WERI-Rb-1 (cell line): ENCODE measurements around the gene TMEM163.

Experiments
- DNase-seq: peaks from one replicate; pipeline ENCODE4 v3.0.0-alpha.2; 2020
- H3K27ac ChIP-seq: fragments of 250-450 bp; sonication (Bioruptor Pico); 2 replicates; pipeline ENCODE4 v1.5.1; 2020; ENCODE audit warnings: mild to moderate bottlenecking, moderate library complexity
- H3K27me3 ChIP-seq: fragments of 250-450 bp; sonication (Bioruptor Pico); 2 replicates; pipeline ENCODE4 v1.5.1; 2021; ENCODE audit warnings: mild to moderate bottlenecking, low read depth, moderate library complexity; ENCODE audit not compliant: insufficient read depth, severe bottlenecking
- H3K36me3 ChIP-seq: fragments of 250-450 bp; sonication (Bioruptor Pico); 2 replicates; pipeline ENCODE4 v1.5.1; 2020; ENCODE audit warnings: mild to moderate bottlenecking, moderate library complexity
- H3K4me3 ChIP-seq: 2 replicates; pipeline ENCODE4 v1.5.1; 2011; ENCODE audit warnings: low read depth, mild to moderate bottlenecking, control low read depth, low read length
- H3K9me3 ChIP-seq: fragments of 250-450 bp; sonication (Bioruptor Pico); 2 replicates; pipeline ENCODE4 v1.5.1; 2021; ENCODE audit warnings: mild to moderate bottlenecking, moderate library complexity; ENCODE audit not compliant: severe bottlenecking
- TF ChIP-seq, protein P1 (sequence below): IDR thresholded peaks from 2 replicates; pipeline ENCODE4 v1.5.1; 2011; ENCODE audit warnings: low read depth, mild to moderate bottlenecking, control low read depth, inconsistent platforms, low read length

TMEM163 gene

GRCh38 chr2:134426721-134427120, 292.1 kb downstream of the TMEM163 start:
- TF ChIP-seq, protein P1, sequence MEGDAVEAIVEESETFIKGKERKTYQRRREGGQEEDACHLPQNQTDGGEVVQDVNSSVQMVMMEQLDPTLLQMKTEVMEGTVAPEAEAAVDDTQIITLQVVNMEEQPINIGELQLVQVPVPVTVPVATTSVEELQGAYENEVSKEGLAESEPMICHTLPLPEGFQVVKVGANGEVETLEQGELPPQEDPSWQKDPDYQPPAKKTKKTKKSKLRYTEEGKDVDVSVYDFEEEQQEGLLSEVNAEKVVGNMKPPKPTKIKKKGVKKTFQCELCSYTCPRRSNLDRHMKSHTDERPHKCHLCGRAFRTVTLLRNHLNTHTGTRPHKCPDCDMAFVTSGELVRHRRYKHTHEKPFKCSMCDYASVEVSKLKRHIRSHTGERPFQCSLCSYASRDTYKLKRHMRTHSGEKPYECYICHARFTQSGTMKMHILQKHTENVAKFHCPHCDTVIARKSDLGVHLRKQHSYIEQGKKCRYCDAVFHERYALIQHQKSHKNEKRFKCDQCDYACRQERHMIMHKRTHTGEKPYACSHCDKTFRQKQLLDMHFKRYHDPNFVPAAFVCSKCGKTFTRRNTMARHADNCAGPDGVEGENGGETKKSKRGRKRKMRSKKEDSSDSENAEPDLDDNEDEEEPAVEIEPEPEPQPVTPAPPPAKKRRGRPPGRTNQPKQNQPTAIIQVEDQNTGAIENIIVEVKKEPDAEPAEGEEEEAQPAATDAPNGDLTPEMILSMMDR = no peak
- Histone ChIP-seq H3K36me3 (peaks cover 67% of the 10 kb centered on the region), H3K4me3 (no peak overlapping the region), H3K27me3 (no peaks in the 10 kb centered on the region), H3K9me3 (no peaks in the 10 kb centered on the region), H3K27ac (no peak overlapping the region)
- DNase-seq = no peak

GRCh38 chr2:134425724-134426496, 292.9 kb downstream of the TMEM163 start:
- Histone ChIP-seq H3K36me3 (peaks cover 66% of the 10 kb centered on the region), H3K27ac (no peak overlapping the region), H3K9me3 (no peaks in the 10 kb centered on the region), H3K27me3 (no peaks in the 10 kb centered on the region), H3K4me3 (no peak overlapping the region)
- DNase-seq = no peak
- TF ChIP-seq, protein P1 = no peak

GRCh38 chr2:134421556-134422328, 297.1 kb downstream of the TMEM163 start:
- H3K36me3 ChIP-seq = peaks cover 39% of the 10 kb centered on the region
- H3K4me3 ChIP-seq = no peak overlapping the region
- H3K27ac ChIP-seq = no peak overlapping the region
- TF ChIP-seq, protein P1 = no peak
- DNase-seq = no peak
- no peaks in the 10 kb centered on the region for H3K9me3 ChIP-seq
- H3K27me3 ChIP-seq = no peaks in the 10 kb centered on the region

GRCh38 chr2:134420920-134421319, 297.9 kb downstream of the TMEM163 start:
- DNase-seq = no peak
- H3K4me3 ChIP-seq = no peak overlapping the region
- TF ChIP-seq, protein P1 = no peak
- H3K36me3 ChIP-seq = peaks cover 30% of the 10 kb centered on the region
- no peak overlapping the region for H3K27ac ChIP-seq
- H3K27me3 ChIP-seq = no peaks in the 10 kb centered on the region
- H3K9me3 ChIP-seq = no peaks in the 10 kb centered on the region

GRCh38 chr2:134420259-134420658, 298.5 kb downstream of the TMEM163 start:
- H3K27ac ChIP-seq = no peak overlapping the region
- H3K27me3 ChIP-seq = no peaks in the 10 kb centered on the region
- no peak for DNase-seq
- no peak overlapping the region for H3K4me3 ChIP-seq
- TF ChIP-seq, protein P1 = no peak
- H3K9me3 ChIP-seq = no peaks in the 10 kb centered on the region
- peaks cover 30% of the 10 kb centered on the region for H3K36me3 ChIP-seq
